ENCODE results near the gene ESPL1. TPM values are rescaled to one million over a fixed set of nuclear protein-coding genes. Genes with fewer than 3 reads are reported as not detected.

Gene ESPL1
- total and polyA plus RNA-seq, 2 of the 13 experiments (the other 11 are each of a cell fraction or from before 2014, with no cell fraction given): 5.8 to 11.5 TPM

- TF ChIP-seq TFAP4 (IDR thresholded peaks at IDR 0.05; ENCODE audit: borderline replicate concordance, low read depth): no peak
- TF ChIP-seq TBX2 (CRISPR knock-in tag; IDR thresholded peaks at IDR 0.05; ENCODE audit: borderline replicate concordance): peak; percentile 4; the same call in 1 of the 2 replicates
- no peak for TF ChIP-seq ZSCAN25 (CRISPR knock-in tag; IDR thresholded peaks at IDR 0.05)
- peak in 1 of 2 experiments; percentile 50; a peak in 1 of 4 replicates for TF ChIP-seq REST (IDR thresholded peaks at IDR 0.05; ENCODE audit: borderline replicate concordance in 1 of 2, low read depth in 1 of 2, low read length in 2 of 2)
- TF ChIP-seq SOX5 (CRISPR knock-in tag; IDR thresholded peaks at IDR 0.05; ENCODE audit: borderline replicate concordance): peak; percentile 41
- peak; percentile 68; the same call in 1 of the 2 replicates for TF ChIP-seq ZNF639 (CRISPR knock-in tag; conservative IDR thresholded peaks at IDR 0.05)
- TF ChIP-seq MAF1 (CRISPR knock-in tag; IDR thresholded peaks at IDR 0.05; ENCODE audit: borderline replicate concordance): peak; percentile 37
- TF ChIP-seq ZNF124 (CRISPR knock-in tag; IDR thresholded peaks at IDR 0.05): no peak
- no peak for TF ChIP-seq ZNF274 (CRISPR knock-in tag; IDR thresholded peaks at IDR 0.05)
- 0 out of 2 replicates have a peak, but pooled peaks have one; percentile 63 for TF ChIP-seq ZIK1 (CRISPR knock-in tag; IDR thresholded peaks at IDR 0.05; ENCODE audit: borderline replicate concordance, low read depth)
- TF ChIP-seq PHF21A (CRISPR knock-in tag; IDR thresholded peaks at IDR 0.05): peak; percentile 59; the same call in 1 of the 2 replicates
- no peak for TF ChIP-seq ZNF367 (CRISPR knock-in tag; IDR thresholded peaks at IDR 0.05; ENCODE audit: borderline replicate concordance)
- peak; percentile 80 for TF ChIP-seq MED1 (CRISPR knock-in tag; IDR thresholded peaks at IDR 0.05)
- peak; percentile 50; the same call in 1 of the 2 replicates for TF ChIP-seq RFXAP (CRISPR knock-in tag; IDR thresholded peaks at IDR 0.05; ENCODE audit: borderline replicate concordance)
- TF ChIP-seq ZNF264 (CRISPR knock-in tag; IDR thresholded peaks at IDR 0.05): 0 out of 2 replicates have a peak, but pooled peaks have one; percentile 45
- TF ChIP-seq MIER2 (CRISPR knock-in tag; IDR thresholded peaks at IDR 0.05): 0 out of 2 replicates have a peak, but pooled peaks have one; percentile 58
- TF ChIP-seq POLR2A (IDR thresholded peaks at IDR 0.05; ENCODE audit: insufficient read depth in 1 of 2, low read depth in 2 of 2, low read length in 2 of 2): peak; percentile 84 to 88
- peak; percentile 33; the same call in 1 of the 2 replicates for TF ChIP-seq TGIF2 (CRISPR knock-in tag; IDR thresholded peaks at IDR 0.05)
- TF ChIP-seq ADNP (CRISPR knock-in tag; IDR thresholded peaks at IDR 0.05): no peak
- 0 out of 2 replicates have a peak, but pooled peaks have one; percentile 69 for TF ChIP-seq AHR (CRISPR knock-in tag; IDR thresholded peaks at IDR 0.05)
- TF ChIP-seq EHMT2 (IDR thresholded peaks at IDR 0.05; ENCODE audit: borderline replicate concordance, low read depth, low read length): no peak
- TF ChIP-seq YEATS2 (CRISPR knock-in tag; IDR thresholded peaks at IDR 0.05; ENCODE audit: borderline replicate concordance): peak; percentile 93
- peak; percentile 54; the same call in 1 of the 2 replicates for TF ChIP-seq BCL6 (CRISPR knock-in tag; IDR thresholded peaks at IDR 0.05)
- peak; percentile 88; the same call in 2 of the 3 replicates for TF ChIP-seq MXI1 (IDR thresholded peaks at IDR 0.05; ENCODE audit: borderline replicate concordance, low read depth, low read length)
- TF ChIP-seq SNAPC2 (CRISPR knock-in tag; IDR thresholded peaks at IDR 0.05): no peak
These were observed 27.2 kb downstream of the ESPL1 start, which contains the start of gene PFDN5 (continued) for GRCh38 chr12:53295070-53295890.

All from HepG2 (cell line).